Lower leg skin (tissue), 3 donors: Measurements from ENCODE around the gene GPC6.
"Not testable (repeated sequence)": the region's sequence is repeated elsewhere in the genome, so short reads cannot be mapped to it uniquely, and the experiment has no call there.

Experiments
- POLR2A ChIP-seq, 2 donors: fragments of 450-650 bp; IDR thresholded peaks; one replicate each; pipeline ENCODE4 v1.6.1; 2016 to 2017; ENCODE audit warnings: antibody characterized with exemption in 2 of 2, mild to moderate bottlenecking in 1 of 2, moderate library complexity in 1 of 2
- TF ChIP-seq, protein P1 (sequence below), 3 donors: fragments of 450-650 bp; IDR thresholded peaks; one replicate each; pipeline ENCODE4 v1.5.1; 2016; ENCODE audit warnings: antibody characterized with exemption in 3 of 3, mild to moderate bottlenecking in 3 of 3, moderate library complexity in 2 of 3

GRCh38 chr13:94209913-94210312 lies 983.3 kb downstream of the GPC6 start:
- TF ChIP-seq POLR2A (IDR thresholded peaks at IDR 0.05): not testable (repeated sequence)
- TF ChIP-seq, protein P1, sequence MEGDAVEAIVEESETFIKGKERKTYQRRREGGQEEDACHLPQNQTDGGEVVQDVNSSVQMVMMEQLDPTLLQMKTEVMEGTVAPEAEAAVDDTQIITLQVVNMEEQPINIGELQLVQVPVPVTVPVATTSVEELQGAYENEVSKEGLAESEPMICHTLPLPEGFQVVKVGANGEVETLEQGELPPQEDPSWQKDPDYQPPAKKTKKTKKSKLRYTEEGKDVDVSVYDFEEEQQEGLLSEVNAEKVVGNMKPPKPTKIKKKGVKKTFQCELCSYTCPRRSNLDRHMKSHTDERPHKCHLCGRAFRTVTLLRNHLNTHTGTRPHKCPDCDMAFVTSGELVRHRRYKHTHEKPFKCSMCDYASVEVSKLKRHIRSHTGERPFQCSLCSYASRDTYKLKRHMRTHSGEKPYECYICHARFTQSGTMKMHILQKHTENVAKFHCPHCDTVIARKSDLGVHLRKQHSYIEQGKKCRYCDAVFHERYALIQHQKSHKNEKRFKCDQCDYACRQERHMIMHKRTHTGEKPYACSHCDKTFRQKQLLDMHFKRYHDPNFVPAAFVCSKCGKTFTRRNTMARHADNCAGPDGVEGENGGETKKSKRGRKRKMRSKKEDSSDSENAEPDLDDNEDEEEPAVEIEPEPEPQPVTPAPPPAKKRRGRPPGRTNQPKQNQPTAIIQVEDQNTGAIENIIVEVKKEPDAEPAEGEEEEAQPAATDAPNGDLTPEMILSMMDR (IDR thresholded peaks at IDR 0.05): not testable (repeated sequence)
